Left hindlimb (tissue), 1 donor: ENCODE measurements around the gene CEP89.
"Not testable (repeated sequence)": the region's sequence is repeated elsewhere in the genome, so short reads cannot be mapped to it uniquely, and the experiment has no call there.

Experiments
- DNase-seq: peaks from one replicate; pipeline ENCODE4 v3.0.0-alpha.2; 2018

Gene CEP89

DNA sequence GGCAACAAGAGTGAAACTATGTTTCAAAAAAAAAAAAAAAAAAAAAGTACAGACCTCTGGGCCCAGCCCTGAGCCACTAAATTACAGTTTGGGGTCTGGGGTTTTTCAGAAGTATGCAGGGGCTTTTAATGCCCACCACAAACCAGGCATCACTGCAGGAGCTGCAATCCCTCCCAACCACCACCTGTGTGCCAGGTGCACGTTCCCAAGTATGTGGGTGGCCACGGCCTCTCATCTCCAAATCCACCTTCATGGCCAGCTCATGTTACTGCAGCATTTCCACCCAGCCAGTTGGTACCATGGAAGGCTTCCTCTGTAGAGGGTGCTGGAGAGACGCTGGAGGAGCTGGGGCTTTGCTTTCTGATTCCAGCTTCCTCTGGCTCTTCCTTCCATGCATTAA, 26.5 kb downstream of the CEP89 start:
- no peak for DNase-seq

DNA sequence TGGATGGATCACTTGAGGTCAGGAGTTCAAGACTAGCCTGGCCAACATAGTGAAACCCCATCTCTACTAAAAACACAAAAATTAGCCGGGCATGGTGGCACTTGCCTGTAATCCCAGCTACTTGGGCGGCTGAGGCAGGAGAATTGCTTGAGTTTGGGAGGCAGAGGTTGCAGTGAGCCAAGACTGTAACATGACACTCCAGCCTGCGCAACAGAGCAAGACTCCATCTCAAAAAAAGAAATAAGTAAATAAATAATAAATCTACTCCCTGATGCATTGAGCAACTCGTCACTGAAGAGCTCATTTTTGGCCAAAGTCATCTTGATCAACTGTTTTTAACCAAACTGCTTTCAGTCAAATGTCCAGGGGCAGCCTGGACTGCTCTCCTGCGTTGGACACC, 30.5 kb downstream of the CEP89 start:
- not testable (repeated sequence) for DNase-seq

DNA sequence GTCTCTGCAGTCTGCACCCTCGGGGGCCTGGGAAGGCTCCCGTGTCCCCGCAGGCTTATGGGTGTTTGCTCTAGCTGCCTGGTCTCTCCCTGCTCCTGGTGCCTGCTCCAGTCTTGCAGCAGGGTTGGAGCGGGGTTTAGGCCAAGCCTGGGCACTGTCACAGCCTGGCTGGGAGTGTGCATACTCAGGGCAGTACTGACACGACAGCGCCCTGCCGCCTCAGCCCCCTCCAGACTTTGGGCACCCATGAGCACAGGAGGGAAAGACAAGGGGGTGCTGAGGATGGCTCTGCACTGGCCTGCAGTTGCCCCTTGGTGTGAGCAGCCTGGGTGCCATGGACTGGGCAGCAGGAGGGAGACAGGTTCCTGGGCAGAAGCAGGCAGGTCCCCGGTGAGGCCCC, 35.7 kb downstream of the CEP89 start:
- no peak for DNase-seq

DNA sequence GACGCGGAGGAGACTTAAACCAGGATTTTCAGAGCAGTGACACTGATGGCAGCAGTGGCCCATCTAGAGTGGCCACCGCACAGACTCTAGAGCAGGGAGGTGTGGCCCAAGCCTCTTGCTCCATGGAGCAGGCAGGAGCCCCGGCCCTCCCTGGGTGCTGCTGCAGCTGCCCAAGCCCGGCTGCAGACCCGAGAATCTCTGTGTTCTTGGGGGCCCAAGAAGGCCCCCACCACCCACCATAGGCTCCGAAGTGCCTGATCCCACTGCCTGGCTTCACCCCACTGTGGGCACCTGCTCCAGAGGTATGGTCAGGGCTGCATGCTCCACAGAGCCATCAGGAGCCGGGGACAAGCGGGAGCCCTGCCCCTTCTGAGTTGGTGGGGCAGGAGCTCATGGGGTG, 36.1 kb downstream of the CEP89 start:
- DNase-seq = no peak

DNA sequence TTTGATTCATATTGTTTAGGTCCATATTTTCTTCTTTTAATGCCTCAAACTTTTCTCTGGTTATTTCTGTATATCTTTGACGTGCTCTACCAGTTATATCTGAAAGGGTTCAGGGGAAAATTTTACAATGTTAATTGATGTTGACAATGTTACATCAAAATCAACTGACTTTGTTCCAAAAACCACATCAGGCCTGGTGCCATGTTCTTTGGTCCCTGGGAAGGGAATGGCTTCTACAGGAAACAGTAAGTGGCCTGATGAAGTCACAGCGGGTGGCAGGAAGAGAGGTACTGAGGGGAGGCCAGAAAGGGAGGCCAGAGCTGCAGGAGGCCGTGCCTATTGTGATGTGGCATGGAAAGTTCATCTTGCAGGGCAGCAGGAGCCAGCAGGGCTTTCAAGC, 38.2 kb downstream of the CEP89 start:
- no peak for DNase-seq

- no peak for DNase-seq
These were observed 41.2 kb downstream of the CEP89 start for GRCh38 chr19:32930567-32930966.

- no peak for DNase-seq
These were observed 43.0 kb downstream of the CEP89 start for GRCh38 chr19:32928806-32929205.

DNA sequence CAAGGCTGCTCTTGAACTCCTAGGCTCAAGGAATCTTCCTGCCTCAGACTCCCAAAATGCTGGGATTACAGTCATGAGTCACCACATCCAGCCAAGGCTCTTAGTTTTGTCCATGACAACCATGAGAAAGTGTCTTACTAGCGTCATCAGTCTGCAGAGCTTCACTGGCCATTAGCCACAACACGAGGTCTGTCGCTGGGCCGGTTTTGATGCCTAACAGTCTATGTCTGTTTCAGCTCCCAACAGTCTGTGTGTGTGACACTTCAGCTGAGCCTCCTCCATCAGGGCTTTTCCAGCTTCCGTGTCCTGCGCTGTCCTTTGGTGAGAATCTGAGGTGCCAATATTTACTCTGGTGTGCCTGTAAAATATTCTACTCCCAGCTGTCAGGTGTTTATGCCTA, 47.6 kb downstream of the CEP89 start:
- no peak for DNase-seq

DNA sequence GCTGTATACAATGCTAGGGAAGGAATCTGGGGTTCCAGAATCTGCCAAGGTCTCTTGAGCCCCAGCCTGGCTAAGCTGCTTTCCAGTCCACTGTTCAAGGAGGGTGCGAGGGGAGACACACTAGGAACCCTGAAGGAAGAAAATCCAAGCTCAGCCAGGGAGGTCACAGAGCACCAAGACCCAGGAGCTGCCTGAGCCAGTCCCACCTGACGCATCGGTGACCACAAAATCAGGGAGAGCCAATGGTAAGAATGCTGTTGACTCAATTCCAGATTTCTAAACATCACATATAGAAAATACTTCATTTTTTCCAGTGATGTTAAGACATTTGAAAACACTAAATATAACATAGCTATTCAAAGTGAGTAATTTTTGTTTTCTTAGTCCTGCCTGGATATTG, 50.1 kb downstream of the CEP89 start:
- no peak for DNase-seq

- DNase-seq = no peak
These were observed 52.4 kb downstream of the CEP89 start for GRCh38 chr19:32919365-32919764.

GRCh38 chr19:32917616-32917996, 54.2 kb downstream of the CEP89 start:
- DNase-seq = no peak

- DNase-seq = no peak
These were observed 54.7 kb downstream of the CEP89 start for GRCh38 chr19:32916969-32917615.

- DNase-seq = no peak
These were observed 56.7 kb downstream of the CEP89 start for GRCh38 chr19:32914879-32915660.

- DNase-seq = no peak
These were observed 60.3 kb downstream of the CEP89 start for GRCh38 chr19:32911467-32911866.

DNA sequence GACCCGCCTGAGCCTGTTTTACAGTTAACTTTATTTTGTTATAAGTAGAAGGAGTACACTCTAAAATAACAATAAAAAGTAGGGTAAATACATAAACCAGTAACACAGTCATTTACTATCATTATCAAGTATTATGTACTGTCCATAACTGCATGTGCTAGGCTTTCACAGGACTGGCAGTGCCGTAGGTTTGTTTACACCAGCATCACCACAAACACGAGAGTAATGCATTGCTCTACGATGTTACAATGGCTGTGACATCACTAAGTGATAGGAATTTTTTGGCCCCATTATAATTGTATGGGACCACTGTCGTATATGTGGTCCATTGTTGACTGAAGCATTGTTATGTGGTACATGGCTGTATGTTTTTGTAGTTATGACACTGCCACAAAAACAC, 60.9 kb downstream of the CEP89 start:
- DNase-seq = no peak

GRCh38 chr19:32910094-32910493, 61.7 kb downstream of the CEP89 start:
- DNase-seq = no peak

- no peak for DNase-seq
These were observed 62.5 kb downstream of the CEP89 start for GRCh38 chr19:32909257-32909656.

DNA sequence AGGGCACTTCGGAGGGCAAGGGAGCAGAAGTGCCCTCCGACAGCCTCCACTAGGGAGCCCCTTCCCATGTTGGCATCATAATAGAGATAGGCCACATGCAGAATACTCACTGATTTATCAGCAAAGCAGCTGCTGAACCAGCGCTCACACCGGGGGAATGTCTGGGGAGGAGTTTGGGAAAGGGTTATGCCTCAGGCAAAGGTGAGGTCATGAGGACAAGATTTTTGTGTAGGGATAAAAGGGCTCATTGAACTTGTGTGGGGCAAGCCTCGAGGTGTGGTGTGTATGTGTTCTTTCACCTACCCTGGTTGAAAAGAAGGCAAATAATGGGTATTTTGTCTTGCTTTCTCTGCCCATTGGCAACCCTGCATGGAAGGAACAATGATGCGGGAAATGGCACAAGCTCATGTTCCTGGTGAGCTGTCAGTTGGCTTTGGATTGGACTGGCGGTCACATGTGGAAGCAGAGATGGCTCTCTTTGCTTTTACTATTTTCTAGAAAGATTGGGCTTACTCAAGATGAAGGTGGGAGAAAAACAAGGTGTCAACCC, 63.0 kb downstream of the CEP89 start:
- no peak for DNase-seq

GRCh38 chr19:32902448-32902847, 69.3 kb downstream of the CEP89 start:
- DNase-seq = no peak

GRCh38 chr19:32901504-32902161, 70.1 kb downstream of the CEP89 start:
- DNase-seq = no peak

DNA sequence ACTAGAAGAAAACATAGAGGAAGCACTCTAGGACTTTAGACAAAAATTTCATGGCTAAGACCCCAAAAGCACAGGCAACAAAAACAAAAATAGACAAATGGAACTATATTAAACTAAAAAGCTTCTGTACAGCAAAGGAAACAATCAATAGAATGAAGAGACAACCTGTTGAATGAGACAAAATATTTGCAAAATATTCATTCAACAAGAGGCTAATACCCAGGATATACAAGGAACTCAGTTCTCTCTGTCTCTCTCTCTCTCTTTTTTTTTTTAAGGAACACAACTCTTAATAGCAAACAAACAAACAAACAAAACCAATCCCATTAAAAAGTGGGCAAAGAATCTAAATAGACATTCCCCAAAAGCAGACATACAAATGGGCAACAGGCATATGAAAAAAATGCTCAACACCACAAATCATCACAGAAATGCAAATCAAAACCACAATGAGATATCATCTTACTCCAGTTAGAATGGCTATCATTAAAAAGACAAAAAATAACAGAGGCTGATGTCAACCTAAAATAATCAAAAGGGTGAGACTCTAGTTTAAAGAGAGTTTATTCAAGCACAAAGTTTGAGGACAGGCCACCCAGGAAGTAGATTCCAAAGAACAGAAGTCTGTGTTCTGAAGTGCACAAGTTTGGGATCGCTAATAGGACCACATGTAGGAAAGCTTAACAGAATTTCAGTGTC, 75.1 kb downstream of the CEP89 start:
- DNase-seq = no peak

DNA sequence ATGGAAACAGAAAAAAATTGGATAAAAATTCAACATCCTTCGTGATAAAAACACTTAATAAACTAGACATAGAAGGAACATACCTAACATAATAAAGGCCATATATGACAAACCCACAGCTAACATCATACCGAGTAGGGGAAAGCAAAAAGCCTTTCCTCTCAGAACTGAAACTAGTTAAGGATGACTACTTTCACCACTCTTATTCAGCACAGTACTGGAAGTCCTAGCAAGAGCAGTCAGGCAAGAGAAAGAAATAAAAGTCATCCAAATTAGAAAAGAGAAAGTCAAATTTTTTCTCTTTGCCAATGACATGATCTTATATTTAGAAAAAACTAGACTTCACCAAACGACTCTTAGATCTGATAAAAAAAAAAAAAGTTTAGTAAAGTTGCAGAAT, 76.4 kb downstream of the CEP89 start:
- DNase-seq = no peak

DNA sequence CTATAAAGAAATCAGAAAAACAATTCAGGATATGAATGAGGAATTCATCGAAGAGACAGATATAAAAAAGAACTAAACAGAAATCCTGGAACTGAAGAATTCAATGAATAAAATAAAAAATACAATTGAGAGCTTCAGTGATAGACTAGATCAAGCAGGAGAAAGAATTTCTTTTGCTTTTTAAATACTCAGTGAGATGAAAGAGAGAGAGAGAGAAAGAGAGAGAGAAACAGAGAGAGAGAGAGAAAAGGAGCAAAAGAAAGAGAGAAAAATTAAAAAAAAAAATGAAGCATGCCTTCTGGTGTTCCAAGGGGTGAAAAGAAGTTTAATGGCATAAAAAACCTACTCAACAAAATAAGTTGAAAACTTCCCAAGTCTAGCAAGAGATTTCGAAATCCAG, 80.1 kb downstream of the CEP89 start:
- DNase-seq = no peak
